ENCODE measurements around the gene UACA. TPM values are rescaled to one million over a fixed set of nuclear protein-coding genes. Genes with fewer than 3 reads are reported as not detected.

UACA gene
- total and polyA plus RNA-seq, 9 of the 15 experiments (the other 6 are each of a cell fraction or from before 2014, with no cell fraction given), result 0.06 to 0.33 (median 0.15) TPM; not detected in 5

DNA sequence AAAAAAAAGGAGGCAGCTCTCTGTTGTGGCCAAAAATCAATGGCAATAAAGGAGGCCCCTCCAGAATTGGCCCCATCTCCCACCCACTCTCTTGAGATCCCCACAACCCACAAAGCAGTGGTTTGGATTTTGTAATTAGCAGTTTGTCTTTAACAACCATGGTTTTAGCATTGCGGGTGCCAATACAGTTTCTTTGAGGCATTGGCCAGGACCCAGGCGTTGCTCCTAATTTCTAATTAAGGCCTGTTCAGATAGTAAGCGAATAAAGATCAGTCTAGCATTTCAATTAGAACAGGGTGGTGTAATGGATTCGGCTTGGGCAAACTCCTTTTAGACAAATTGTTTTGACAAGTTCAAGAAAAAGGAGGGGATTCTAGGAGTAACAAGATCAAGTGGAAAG lies 23.6 kb upstream of the UACA start:
- POLR2A ChIA-PET, result no interaction called here
- WGBS (ENCODE audit: insufficient coverage, low coverage, missing lambda C conversion rate), result 0% methylated on average over 4 of the region's 4 CpGs
- TF ChIP-seq CHD2 (IDR thresholded peaks at IDR 0.05; ENCODE audit: low read depth, low read length) (no peak), NFE2 (IDR thresholded peaks at IDR 0.05; ENCODE audit: low read depth) (no peak), KAT8 (IDR thresholded peaks at IDR 0.05; ENCODE audit: low read depth) (no peak), LARP7 (IDR thresholded peaks at IDR 0.05) (no peak), MTA1 (IDR thresholded peaks at IDR 0.05; ENCODE audit: borderline replicate concordance) (no peak), ZNF436 (CRISPR knock-in tag; IDR thresholded peaks at IDR 0.05) (no peak), SMAD4 (CRISPR knock-in tag; conservative IDR thresholded peaks at IDR 0.05) (no peak), ESRRA (IDR thresholded peaks at IDR 0.05; ENCODE audit: borderline replicate concordance, low read depth) (no peak), CBFB (CRISPR knock-in tag; IDR thresholded peaks at IDR 0.05) (no peak), ZNF133 (CRISPR knock-in tag; IDR thresholded peaks at IDR 0.05) (no peak)
- TF ChIP-seq, protein P1, sequence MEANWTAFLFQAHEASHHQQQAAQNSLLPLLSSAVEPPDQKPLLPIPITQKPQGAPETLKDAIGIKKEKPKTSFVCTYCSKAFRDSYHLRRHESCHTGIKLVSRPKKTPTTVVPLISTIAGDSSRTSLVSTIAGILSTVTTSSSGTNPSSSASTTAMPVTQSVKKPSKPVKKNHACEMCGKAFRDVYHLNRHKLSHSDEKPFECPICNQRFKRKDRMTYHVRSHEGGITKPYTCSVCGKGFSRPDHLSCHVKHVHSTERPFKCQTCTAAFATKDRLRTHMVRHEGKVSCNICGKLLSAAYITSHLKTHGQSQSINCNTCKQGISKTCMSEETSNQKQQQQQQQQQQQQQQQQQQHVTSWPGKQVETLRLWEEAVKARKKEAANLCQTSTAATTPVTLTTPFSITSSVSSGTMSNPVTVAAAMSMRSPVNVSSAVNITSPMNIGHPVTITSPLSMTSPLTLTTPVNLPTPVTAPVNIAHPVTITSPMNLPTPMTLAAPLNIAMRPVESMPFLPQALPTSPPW (CRISPR knock-in tag; IDR thresholded peaks at IDR 0.05), result no peak
- TF ChIP-seq, protein P2, sequence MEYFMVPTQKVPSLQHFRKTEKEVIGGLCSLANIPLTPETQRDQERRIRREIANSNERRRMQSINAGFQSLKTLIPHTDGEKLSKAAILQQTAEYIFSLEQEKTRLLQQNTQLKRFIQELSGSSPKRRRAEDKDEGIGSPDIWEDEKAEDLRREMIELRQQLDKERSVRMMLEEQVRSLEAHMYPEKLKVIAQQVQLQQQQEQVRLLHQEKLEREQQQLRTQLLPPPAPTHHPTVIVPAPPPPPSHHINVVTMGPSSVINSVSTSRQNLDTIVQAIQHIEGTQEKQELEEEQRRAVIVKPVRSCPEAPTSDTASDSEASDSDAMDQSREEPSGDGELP (CRISPR knock-in tag; IDR thresholded peaks at IDR 0.05; ENCODE audit: borderline replicate concordance), result no peak
- TF ChIP-seq, protein P3, sequence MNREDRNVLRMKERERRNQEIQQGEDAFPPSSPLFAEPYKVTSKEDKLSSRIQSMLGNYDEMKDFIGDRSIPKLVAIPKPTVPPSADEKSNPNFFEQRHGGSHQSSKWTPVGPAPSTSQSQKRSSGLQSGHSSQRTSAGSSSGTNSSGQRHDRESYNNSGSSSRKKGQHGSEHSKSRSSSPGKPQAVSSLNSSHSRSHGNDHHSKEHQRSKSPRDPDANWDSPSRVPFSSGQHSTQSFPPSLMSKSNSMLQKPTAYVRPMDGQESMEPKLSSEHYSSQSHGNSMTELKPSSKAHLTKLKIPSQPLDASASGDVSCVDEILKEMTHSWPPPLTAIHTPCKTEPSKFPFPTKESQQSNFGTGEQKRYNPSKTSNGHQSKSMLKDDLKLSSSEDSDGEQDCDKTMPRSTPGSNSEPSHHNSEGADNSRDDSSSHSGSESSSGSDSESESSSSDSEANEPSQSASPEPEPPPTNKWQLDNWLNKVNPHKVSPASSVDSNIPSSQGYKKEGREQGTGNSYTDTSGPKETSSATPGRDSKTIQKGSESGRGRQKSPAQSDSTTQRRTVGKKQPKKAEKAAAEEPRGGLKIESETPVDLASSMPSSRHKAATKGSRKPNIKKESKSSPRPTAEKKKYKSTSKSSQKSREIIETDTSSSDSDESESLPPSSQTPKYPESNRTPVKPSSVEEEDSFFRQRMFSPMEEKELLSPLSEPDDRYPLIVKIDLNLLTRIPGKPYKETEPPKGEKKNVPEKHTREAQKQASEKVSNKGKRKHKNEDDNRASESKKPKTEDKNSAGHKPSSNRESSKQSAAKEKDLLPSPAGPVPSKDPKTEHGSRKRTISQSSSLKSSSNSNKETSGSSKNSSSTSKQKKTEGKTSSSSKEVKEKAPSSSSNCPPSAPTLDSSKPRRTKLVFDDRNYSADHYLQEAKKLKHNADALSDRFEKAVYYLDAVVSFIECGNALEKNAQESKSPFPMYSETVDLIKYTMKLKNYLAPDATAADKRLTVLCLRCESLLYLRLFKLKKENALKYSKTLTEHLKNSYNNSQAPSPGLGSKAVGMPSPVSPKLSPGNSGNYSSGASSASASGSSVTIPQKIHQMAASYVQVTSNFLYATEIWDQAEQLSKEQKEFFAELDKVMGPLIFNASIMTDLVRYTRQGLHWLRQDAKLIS (CRISPR knock-in tag; IDR thresholded peaks at IDR 0.05), result no peak
- TF ChIP-seq, protein P4, sequence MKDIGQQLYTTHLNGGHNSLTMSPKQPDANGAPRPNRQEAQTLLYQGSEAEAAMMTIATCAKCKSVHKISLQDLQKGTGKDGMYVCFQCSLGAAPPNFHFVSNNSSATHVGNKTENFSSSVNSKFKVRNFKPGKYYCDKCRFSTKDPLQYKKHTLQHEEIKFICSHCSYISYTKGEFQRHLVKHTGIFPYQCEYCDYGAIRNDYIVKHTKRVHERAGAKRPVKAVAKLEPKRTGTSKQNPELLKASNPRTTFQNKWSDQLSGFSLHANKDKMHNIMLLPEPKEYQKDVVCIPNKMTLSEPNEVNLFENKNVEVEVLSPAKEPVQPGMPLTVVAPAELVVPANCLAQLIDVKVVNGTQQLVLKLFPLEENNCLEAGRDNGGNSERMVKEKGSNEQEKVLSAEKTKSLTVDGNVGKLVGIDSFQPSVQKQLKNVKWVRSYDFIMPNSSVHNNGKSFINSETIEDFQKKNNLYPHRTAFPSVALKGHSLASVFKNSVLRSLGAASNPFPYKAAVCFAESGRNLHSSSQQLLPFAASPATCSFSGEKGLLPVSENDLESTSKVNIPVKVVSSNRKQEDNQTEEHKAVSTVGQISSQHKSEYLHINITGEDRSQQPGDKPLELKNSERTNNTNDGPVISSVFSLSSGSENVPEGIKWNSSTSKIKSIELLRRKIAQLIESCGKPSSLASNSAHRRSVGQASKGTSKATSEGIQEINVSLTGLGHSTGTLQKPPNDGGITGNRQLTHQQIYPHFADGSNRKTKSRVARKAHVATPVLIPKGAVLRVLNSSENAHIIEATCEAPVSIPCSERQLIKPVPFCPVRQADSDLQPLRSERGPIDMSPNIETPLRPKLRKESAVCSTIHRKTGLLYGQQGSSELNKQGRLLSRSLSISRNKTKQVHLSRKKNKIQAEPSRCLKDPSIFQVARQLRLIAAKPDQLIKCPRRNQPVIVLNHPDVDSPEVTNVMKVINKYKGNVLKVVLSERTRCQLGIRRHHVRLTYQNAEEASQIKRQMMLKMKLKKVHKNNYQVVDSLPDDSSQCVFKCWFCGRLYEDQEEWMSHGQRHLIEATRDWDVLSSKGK (CRISPR knock-in tag; IDR thresholded peaks at IDR 0.05), result no peak

More for the DNA sequence above, 23.6 kb upstream of the UACA start:
- Histone ChIP-seq H3K4me2 (ENCODE audit: insufficient read depth, low read length) (no peak overlapping the region), H3K27ac (ENCODE audit: extremely low read depth, low read depth, low read length) (no peak overlapping the region), H4K20me1 (replicated peaks; ENCODE audit: control insufficient read depth, insufficient read depth, low read length) (no peaks in the 10 kb centered on the region), H3K27me3 (ENCODE audit: control insufficient read depth in 2 of 2, insufficient read depth in 2 of 2, low read length in 2 of 2) (peaks cover 0 to 5% of the 10 kb centered on the region in 2 experiments; a peak in 1 of 5 replicates), H3K4me1 (replicated peaks in 1 of 2; ENCODE audit: control insufficient read depth in 2 of 2, insufficient read depth in 2 of 2, low read length in 2 of 2) (no peaks in the 10 kb centered on the region; a peak in 2 of 5 replicates), H3K9me3 (replicated peaks; ENCODE audit: control insufficient read depth, insufficient read depth, low read depth, low read length) (no peaks in the 10 kb centered on the region), H3K36me3 (ENCODE audit: control insufficient read depth, insufficient read depth, low read length) (no peaks in the 10 kb centered on the region), H3K4me3 (no peak overlapping the region), H2AFZ (ENCODE audit: low read depth, low read length) (no peak overlapping the region), H3K79me2 (ENCODE audit: control insufficient read depth, insufficient read depth, low read length) (no peaks in the 10 kb centered on the region), H3K9me1 (ENCODE audit: control insufficient read depth, insufficient read depth, low read length) (no peaks in the 10 kb centered on the region), H3K9ac (ENCODE audit: insufficient read depth in 1 of 2, low read depth in 2 of 2, low read length in 2 of 2) (no peak overlapping the region)
- CTCF ChIA-PET (ENCODE audit: low intra/inter-chr PET ratio), result no interaction called here
- FAIRE-seq (no peak), ATAC-seq (no peak), DNase-seq (ENCODE audit: extremely low read depth in 1 of 4, low spot score in 3 of 4) (no peak)
- no TSS peak for BruUV-seq (replicated peaks)
- intact Hi-C loops (cut with micrococcal nuclease) (no loop called here), in situ Hi-C loops (cut with MboI) (no loop called here)

Measured in K562 (cell line).